AG04449 (cell line): ENCODE measurements around the gene SMYD3.

Experiments used
- CTCF ChIA-PET: fragments of 350-600 bp; formaldehyde crosslinking; extraction: SDS; loops from one replicate; lab custom pipeline; 2021; ENCODE audit warnings: antibody characterized with exemption; lab: Yijun Ruan, JAX
- POLR2A ChIA-PET: fragments of 400-600, 350-600 bp; formaldehyde crosslinking; extraction: SDS; loops from one replicate; lab custom pipeline; 2020; ENCODE audit warnings: antibody characterized with exemption, inconsistent platforms; lab: Yijun Ruan, JAX
- DNase-seq: peaks from one replicate; pipeline ENCODE4 v3.0.0-alpha.2; 2010; ENCODE audit warnings: low read depth, low spot score
- H3K4me3 ChIP-seq: 2 replicates; pipeline ENCODE4 v1.5.1; 2011; ENCODE audit warnings: low read depth, mild to moderate bottlenecking, control low read depth, low read length
- TF ChIP-seq, protein P1 (sequence below): IDR thresholded peaks from one replicate; pipeline ENCODE4 v1.5.1; 2011; ENCODE audit warnings: mild to moderate bottlenecking, moderate library complexity, low read length, control low read depth, inconsistent platforms; ENCODE audit not compliant: insufficient read depth; ENCODE audit errors: missing control alignments

Gene SMYD3

DNA sequence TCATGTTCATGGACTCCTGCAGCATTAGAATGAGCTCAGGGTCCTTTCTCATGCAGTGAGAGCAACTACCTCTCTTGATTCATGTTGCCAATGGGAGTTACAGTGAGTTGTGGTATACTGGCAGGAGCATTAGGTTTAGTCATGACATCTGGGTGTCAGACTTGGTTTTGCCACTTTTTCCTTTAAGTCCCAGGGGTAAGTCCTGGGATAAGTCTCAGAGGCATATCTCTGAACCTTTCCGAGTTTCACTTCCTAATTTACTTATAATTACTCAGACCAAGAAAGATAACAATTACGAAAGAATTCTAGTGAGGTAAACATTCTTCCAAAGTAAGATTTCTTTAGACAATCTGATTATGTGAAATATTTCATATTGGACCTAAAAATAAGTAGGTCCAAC lies 606.0 kb downstream of the SMYD3 start:
- CTCF ChIA-PET = interaction anchor here (0.8 to 1.1 kb wide), 3 partner anchors 9 to 13 kb away, joined by 3 to 8 read pairs (median 3); no protein-coding TSS in a partner anchor
- POLR2A ChIA-PET = no interaction called here

DNA sequence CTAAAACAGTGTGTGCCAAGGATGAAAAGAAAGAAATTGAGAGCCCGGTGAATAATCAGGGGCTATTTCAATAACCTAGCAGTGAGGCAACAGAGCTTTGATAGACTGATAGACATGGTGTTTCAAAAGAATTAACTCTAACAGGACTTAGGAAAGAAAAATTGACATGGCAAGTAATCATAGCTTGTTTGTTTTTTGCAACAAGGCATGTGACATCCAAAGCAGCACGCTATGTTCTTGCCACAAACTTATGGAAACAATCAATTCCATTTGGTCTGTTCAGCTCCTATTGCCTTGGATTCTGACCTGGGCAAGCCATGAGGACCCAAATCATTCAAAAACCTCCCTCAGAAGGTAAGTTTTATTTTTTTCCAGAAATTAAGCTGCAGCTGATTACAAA lies 608.5 kb downstream of the SMYD3 start:
- CTCF ChIA-PET = interaction anchor here (1.0 to 1.4 kb wide), 3 partner anchors 10 to 746 kb away, joined by 3 to 4 read pairs (median 3); no protein-coding TSS in a partner anchor

More for the DNA sequence above, 606.0 kb downstream of the SMYD3 start:
- DNase-seq = no peak
- H3K4me3 ChIP-seq = no peak overlapping the region
- TF ChIP-seq, protein P1, sequence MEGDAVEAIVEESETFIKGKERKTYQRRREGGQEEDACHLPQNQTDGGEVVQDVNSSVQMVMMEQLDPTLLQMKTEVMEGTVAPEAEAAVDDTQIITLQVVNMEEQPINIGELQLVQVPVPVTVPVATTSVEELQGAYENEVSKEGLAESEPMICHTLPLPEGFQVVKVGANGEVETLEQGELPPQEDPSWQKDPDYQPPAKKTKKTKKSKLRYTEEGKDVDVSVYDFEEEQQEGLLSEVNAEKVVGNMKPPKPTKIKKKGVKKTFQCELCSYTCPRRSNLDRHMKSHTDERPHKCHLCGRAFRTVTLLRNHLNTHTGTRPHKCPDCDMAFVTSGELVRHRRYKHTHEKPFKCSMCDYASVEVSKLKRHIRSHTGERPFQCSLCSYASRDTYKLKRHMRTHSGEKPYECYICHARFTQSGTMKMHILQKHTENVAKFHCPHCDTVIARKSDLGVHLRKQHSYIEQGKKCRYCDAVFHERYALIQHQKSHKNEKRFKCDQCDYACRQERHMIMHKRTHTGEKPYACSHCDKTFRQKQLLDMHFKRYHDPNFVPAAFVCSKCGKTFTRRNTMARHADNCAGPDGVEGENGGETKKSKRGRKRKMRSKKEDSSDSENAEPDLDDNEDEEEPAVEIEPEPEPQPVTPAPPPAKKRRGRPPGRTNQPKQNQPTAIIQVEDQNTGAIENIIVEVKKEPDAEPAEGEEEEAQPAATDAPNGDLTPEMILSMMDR = no peak

DNA sequence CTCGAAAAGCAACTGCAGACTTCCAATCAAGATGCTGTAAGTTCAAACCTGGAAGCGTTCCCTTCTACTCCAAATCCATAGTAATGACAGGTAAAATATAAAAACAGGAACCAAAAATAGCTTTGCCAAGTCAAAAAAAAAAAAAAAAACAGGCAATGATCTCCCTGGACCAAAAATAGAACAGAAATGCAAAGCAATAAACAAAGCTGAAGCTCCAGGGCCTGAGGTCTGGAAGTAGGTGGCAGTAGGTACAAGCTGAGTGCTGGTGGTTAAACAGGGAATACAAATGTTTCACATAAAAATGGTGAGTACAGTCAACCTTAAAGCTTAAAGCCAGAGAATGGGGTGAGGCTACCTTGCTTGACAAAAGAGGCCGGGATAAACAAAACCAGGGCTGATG lies 610.8 kb downstream of the SMYD3 start:
- TF ChIP-seq, protein P1 = no peak
- CTCF ChIA-PET = interaction anchor here (0.7 kb wide), 1 partner anchor 34 kb away, joined by 3 read pairs; no protein-coding TSS in a partner anchor

More for the DNA sequence above, 608.5 kb downstream of the SMYD3 start:
- TF ChIP-seq, protein P1 = no peak
- POLR2A ChIA-PET = no interaction called here
- no peak overlapping the region for H3K4me3 ChIP-seq
- no peak for DNase-seq

DNA sequence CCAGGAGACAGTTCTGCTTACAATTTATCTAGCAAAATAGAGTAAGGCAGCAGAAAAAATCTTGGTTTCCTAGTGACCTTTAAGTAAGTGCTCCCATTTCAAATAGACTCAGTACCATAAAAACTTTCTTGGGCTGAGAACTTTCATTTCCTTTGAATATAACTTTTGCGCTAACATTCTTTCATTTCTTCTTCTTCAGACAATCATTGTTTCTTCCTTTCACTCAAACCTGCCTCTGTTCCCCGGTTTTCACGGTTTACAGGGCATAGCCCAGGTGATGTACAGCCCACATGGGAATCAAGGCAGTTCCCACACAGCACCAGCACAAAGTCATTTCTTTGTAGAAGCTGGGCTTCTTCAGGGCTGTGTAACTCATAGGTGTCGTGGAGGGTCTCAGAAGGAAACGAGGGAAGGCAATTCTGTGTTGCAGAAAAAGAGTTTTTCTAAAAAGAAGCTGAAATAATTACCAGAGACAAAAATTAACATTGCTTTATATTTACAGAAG lies 611.6 kb downstream of the SMYD3 start:
- no peak overlapping the region for H3K4me3 ChIP-seq
- CTCF ChIA-PET = interaction anchor here (0.7 kb wide), 1 partner anchor 33 kb away, joined by 3 read pairs; no protein-coding TSS in a partner anchor

More for the DNA sequence above, 610.8 kb downstream of the SMYD3 start:
- H3K4me3 ChIP-seq = no peak overlapping the region
- no peak for DNase-seq
- POLR2A ChIA-PET = no interaction called here

DNA sequence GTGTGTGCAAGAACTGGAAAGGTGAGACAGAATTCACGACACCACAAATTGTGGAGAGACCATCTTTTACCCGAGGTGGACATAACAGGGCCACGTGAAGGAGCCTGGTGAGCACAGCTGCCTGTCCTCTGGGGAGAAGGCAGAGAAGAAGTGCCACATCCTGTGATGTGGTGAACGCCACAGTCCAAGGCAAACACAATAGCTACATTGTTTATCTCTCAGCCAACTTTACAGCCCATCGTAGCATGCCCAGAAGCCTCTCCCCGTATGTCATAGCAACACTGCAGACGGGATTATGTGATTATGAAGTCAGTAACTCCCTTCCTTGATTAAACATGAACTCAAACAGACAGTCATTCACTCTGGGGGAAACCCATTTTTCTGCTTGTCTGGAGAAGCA lies 612.2 kb downstream of the SMYD3 start:
- H3K4me3 ChIP-seq = no peak overlapping the region
- CTCF ChIA-PET = no interaction called here
- TF ChIP-seq, protein P1 = no peak
- POLR2A ChIA-PET = no interaction called here
- DNase-seq = no peak

More for the DNA sequence above, 611.6 kb downstream of the SMYD3 start:
- TF ChIP-seq, protein P1 = no peak
- POLR2A ChIA-PET = no interaction called here
- no peak for DNase-seq

DNA sequence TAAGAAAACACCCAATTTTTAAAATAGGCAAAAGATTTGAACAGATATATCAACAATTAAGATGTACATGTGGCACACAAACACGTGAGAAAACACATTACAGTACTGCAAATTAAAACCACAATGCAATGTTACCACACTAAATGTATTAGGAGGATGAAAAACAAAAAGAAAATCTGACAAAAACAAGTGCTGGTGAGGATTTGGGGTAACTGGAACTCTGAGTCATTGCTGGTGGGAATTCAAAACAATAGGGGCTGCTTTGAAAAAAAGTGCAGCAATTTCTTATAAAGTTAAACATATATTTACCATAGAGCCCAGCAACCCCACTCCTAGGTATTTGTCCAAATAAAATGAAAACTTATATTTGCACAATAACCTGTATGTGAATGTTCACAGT lies 614.1 kb downstream of the SMYD3 start:
- ChIA-PET POLR2A (no interaction called here), CTCF (no interaction called here)
- H3K4me3 ChIP-seq = no peak overlapping the region
- DNase-seq = no peak
- TF ChIP-seq, protein P1 = no peak
